Left forelimb (tissue), 1 donor: Measurements from ENCODE around the gene RAD51C.
"Not testable (repeated sequence)": the region's sequence is repeated elsewhere in the genome, so short reads cannot be mapped to it uniquely, and the experiment has no call there.

Experiments
- DNase-seq: peaks from one replicate; pipeline ENCODE4 v3.0.0-alpha.2; 2018; ENCODE audit warnings: low spot score

The RAD51C gene

DNA sequence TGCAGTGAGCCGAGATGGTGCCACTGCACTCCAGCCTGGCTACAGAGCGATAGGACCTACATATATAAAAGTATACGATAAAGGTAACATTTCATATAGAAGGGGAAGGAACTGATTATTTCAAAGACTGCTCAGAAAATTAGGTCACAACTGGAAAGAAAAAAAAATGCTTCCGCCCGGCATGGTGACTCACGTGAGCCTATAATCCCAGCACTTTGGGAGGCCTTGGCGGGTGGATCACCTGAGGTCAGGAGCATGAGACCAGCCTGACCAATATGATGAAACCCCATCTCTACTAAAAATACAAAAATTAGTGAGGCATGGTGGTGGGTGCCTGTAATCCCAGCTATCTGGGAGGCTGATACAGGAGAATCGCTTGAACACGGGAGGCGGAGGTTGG is 8.4 kb upstream of the RAD51C start:
- DNase-seq, result no peak

DNA sequence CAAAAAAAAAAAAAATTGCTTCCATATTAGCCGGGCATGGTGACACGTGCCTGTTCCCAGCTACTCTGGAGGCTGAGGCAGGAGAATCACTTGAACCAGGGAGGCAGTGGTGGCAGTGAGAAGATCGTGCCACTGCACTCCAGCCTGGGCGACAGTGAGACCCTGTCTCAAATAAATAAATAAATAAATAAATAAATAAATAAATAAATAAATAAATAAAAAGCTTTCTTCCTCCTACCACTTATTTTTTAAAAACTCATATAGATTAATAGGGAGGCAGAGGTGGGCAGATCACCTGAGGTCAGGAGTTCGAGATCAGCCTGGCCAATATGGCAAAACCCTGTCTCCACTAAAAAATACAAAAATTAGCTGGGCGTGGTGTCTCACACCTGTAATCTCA is 7.9 kb upstream of the RAD51C start:
- DNase-seq, result not testable (repeated sequence)

DNA sequence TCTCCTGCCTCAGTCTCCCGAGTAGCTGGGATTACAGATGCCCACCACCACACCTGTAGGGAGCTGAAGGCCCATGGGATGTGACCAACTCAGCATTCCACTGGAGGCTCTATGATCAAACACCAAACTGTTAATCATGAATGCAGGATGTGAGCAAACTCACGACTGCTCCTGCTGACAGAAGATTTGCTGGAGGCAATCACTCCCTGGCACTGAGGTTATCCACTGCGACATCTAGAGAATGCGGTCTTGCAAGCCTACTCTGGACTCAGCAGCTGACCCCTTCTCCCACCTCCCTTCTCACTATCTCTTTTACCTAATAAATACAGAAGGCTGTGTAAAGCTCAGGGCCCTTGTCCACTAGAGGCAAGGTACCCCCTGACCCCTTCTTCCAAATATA is 5.4 kb upstream of the RAD51C start:
- DNase-seq, result no peak

GRCh38 chr17:58688521-58688920 is 3.9 kb upstream of the RAD51C start:
- no peak for DNase-seq

GRCh38 chr17:58690033-58690432 is 2.4 kb upstream of the RAD51C start:
- not testable (repeated sequence) for DNase-seq

GRCh38 chr17:58691701-58692238 is 632 bp upstream of the RAD51C start, which contains the start of gene TEX14:
TEX14 (minus strand) TSS chr17:58692045; CDS start chr17:58652001, 40,044 bp downstream.
- DNase-seq, result no peak

- no peak for DNase-seq
Measured at GRCh38 chr17:58693208-58693607, 806 bp downstream of the RAD51C start.

GRCh38 chr17:58693751-58694150 is 1.3 kb downstream of the RAD51C start:
- no peak for DNase-seq

GRCh38 chr17:58694302-58694701 is 1.9 kb downstream of the RAD51C start:
- no peak for DNase-seq

DNA sequence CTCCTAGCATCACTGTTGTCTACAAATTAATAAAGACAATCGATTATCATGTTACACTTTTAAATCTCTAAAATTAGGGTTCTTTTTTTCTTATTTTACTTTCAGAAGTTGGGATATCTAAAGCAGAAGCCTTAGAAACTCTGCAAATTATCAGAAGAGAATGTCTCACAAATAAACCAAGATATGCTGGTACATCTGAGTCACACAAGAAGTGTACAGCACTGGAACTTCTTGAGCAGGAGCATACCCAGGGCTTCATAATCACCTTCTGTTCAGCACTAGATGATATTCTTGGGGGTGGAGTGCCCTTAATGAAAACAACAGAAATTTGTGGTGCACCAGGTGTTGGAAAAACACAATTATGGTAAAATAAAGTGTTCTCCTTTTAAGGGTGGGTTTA is 2.4 kb downstream of the RAD51C start:
- no peak for DNase-seq

DNA sequence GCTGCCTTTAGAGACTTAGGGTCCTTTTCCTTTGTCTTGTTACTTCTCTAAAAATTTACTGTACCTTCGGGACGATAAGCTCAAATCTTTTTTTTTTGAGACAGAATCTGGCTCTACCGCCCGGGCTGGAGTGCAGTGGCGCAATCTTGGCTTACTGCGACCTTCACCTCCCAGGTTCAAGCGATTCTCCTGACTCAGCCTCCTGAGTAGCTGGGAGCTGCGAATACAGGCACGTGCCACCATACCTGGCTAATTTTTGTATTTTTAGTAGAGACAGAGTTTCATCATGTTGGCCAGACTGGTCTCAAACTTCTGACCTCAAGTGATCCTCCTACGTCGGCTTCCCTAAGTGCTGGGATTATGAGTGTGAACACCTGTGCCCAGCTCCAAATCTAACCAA is 7.4 kb downstream of the RAD51C start:
- DNase-seq, result no peak

GRCh38 chr17:58702045-58702476 is 9.7 kb downstream of the RAD51C start:
- no peak for DNase-seq

- DNase-seq, result no peak
Measured at GRCh38 chr17:58702708-58703107, 10.3 kb downstream of the RAD51C start.

DNA sequence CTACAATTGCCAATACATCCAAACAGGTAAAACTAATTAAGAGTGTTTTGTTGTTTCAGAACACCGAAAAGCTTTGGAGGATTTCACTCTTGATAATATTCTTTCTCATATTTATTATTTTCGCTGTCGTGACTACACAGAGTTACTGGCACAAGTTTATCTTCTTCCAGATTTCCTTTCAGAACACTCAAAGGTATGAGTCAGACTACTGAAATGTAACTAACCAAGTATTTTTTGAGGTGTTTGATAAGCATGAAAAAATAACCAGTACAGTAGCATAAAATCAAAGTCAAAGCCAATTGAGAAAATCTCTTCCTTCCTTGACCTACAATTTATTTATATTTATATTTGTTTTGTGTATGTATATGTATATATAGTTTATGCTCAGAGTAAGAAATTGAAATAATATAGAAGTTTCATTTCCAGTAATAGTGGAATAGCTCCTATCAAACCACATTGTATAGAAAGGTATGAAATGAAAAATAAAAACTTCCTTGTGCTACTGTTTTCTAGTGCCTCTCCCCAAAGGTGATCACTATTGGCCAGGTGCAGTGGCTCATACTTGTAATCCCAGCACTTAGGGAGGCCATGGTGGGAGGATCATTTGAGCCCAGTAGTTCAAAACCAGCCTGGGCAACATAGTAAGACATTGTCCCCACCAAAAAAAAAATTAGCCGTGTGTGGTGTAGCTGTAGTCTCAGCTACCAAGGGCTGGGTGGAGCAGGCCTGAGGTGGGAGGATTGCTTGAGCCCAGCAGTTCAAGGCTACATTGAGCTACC is 10.9 kb downstream of the RAD51C start:
- DNase-seq, result no peak

- no peak for DNase-seq
Measured at GRCh38 chr17:58703916-58704286, 11.5 kb downstream of the RAD51C start.

GRCh38 chr17:58706351-58707140 is 14.1 kb downstream of the RAD51C start:
- DNase-seq, result no peak

- no peak for DNase-seq
Measured at GRCh38 chr17:58710948-58711552, 18.6 kb downstream of the RAD51C start.

GRCh38 chr17:58722274-58722673 is 29.9 kb downstream of the RAD51C start:
- no peak for DNase-seq

- no peak for DNase-seq
Measured at GRCh38 chr17:58722696-58723095, 30.3 kb downstream of the RAD51C start.

DNA sequence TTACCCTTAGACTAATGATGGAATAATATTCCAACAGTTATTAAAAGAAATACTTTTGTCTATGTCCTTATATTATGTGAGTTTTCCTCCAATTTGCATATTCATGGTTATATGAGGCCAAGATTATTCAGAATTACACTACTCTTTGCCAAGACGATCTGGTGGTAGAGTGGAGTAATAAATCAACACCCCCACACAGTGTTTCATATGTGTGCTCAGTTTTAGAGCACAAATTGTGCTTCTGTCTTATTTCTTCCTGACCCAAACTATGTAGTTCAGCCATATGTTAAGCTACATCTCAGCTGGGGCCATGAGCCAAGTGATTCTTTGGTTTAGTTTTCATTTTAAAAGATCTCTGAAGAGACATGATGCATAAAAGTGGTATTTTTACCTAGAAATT is 36.4 kb downstream of the RAD51C start:
- DNase-seq, result no peak

GRCh38 chr17:58730937-58731336 is 38.5 kb downstream of the RAD51C start:
- no peak for DNase-seq

DNA sequence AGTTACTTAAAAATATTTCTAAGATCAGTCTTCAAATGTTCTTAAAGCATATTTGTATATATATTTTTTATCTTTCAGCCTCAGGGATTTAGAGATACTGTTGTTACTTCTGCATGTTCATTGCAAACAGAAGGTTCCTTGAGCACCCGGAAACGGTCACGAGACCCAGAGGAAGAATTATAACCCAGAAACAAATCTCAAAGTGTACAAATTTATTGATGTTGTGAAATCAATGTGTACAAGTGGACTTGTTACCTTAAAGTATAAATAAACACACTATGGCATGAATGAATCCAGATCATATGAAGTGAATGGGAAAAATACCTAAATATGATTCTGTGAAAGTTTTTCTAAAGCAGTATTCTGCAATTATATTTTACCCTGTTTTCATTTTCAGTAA is 41.6 kb downstream of the RAD51C start:
- no peak for DNase-seq

GRCh38 chr17:58734811-58735210 is 42.4 kb downstream of the RAD51C start:
- DNase-seq, result no peak
